Omental fat pad (tissue), 4 donors: ENCODE measurements around the gene TRA2B. TPM values are rescaled to one million over a fixed set of nuclear protein-coding genes. Genes with fewer than 3 reads are reported as not detected.
A peak's percentile ranks its signal among the peaks of the same experiment; 100 is the strongest.

Source experiments
- ATAC-seq: fragments of 150-250 bp; one replicate; pipeline ENCODE4 v1.9.1; 2016; ENCODE audit warnings: mild to moderate bottlenecking, moderate library complexity; ENCODE audit not compliant: low FRiP score
- DNase-seq: peaks from one replicate; pipeline ENCODE4 v3.0.0-alpha.2; 2019; ENCODE audit warnings: low spot score
- CTCF ChIP-seq, 3 donors: fragments of 450-650 bp; IDR thresholded peaks; one replicate each; pipeline ENCODE4 v1.5.1; 2016 to 2017; ENCODE audit warnings: antibody characterized with exemption in 3 of 3, mild to moderate bottlenecking in 3 of 3, moderate library complexity in 2 of 3
- total RNA-seq, 4 donors: library from RNA; depleted of rRNA; stranded (reverse); fragments of >200 nt; gene quantifications; one replicate each; pipeline ENCODE4 v1.1.0, GENCODE V29; 2016

The TRA2B gene
- total RNA-seq, 4 donors from 2014 or later, result 211 to 286 (median 223) TPM

- ATAC-seq (no peak), DNase-seq (no peak)
Measured at GRCh38 chr3:185979721-185980121, 41.9 kb upstream of the TRA2B start.

GRCh38 chr3:185978516-185978915, 40.7 kb upstream of the TRA2B start:
- ATAC-seq (no peak), DNase-seq (no peak)
- TF ChIP-seq CTCF (IDR thresholded peaks at IDR 0.05), result no peak

More at GRCh38 chr3:185979721-185980121, 41.9 kb upstream of the TRA2B start:
- TF ChIP-seq CTCF (IDR thresholded peaks at IDR 0.05), result no peak

DNA sequence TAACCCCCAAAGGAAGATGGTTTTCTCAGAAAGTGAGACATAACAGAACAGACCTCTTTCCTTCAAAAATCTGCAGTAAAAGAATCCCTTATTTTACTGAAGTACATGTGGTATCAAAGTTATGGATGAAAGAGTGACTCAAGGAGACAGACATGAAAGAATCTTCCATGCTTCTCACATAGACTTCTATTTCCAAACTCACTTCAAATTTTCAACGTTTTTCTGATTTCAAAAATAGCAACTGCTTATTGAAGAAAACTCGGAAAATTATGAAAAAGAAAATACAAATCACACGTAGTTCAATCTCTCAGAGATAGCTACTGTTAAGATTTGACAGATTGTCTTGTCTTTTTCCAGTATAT, 39.8 kb upstream of the TRA2B start:
- no peak for DNase-seq
- TF ChIP-seq CTCF (IDR thresholded peaks at IDR 0.05), result no peak

GRCh38 chr3:185976977-185977678, 39.3 kb upstream of the TRA2B start:
- DNase-seq, result peak; percentile 87
- peak; percentile 62 for ATAC-seq
- peak in 1 of 3 donors; percentile 39 for TF ChIP-seq CTCF (IDR thresholded peaks at IDR 0.05)

More for the DNA sequence above, 39.8 kb upstream of the TRA2B start:
- no peak for ATAC-seq

- DNase-seq, result no peak
- ATAC-seq, result no peak
- no peak for TF ChIP-seq CTCF (IDR thresholded peaks at IDR 0.05)
Measured at GRCh38 chr3:185976100-185976499, 38.3 kb upstream of the TRA2B start.

DNA sequence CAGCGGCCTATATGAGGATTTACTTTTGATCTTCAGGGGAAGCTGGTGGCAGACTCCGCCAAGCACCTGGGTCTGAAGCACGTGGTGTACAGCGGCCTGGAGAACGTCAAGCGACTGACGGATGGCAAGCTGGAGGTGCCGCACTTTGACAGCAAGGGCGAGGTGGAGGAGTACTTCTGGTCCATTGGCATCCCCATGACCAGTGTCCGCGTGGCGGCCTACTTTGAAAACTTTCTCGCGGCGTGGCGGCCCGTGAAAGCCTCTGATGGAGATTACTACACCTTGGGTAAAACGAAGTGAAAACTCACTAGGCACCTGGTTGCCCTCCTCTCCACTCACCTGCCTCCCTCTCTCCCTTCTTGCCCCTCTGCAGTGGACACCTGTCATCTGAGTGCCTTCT, 33.8 kb upstream of the TRA2B start:
- DNase-seq (no peak), ATAC-seq (no peak)
- no peak for TF ChIP-seq CTCF (IDR thresholded peaks at IDR 0.05)

DNA sequence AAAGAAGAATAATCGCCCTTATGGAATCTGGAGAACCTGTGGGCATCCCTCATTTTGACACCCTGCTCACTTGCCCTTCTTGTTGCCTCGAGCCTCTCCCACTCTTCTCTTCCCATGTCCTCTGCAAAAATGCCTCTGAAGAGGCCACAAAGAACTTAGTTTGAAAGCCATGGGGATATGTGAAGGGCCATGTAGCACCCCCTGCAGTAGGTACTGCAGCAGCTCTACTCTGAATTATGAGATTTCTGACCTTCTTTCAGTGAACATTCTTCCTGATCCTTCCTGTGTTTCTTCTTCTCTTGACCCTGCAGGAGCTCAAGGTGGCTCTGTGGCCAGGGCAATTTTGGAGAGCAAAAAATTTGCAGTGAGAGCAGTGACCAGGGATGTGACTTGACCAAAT, 30.4 kb upstream of the TRA2B start:
- no peak for DNase-seq
- ATAC-seq, result no peak
- no peak for TF ChIP-seq CTCF (IDR thresholded peaks at IDR 0.05)
